IMR-90 (cell line): ENCODE data around the gene ORM1. TPM values are rescaled to one million over a fixed set of nuclear protein-coding genes. Genes with fewer than 3 reads are reported as not detected.
A peak's percentile ranks its signal among the peaks of the same experiment; 100 is the strongest.

Source experiments
- ATAC-seq: fragments of 200-7000 bp; cut with Tn5 transposase; 2 replicates; pipeline ENCODE4 v1.9.1; 2020; ENCODE audit warnings: low read depth, mild to moderate bottlenecking, moderate library complexity
- BruUV-seq: library from RNA; stranded (reverse); fragments of 400-500 nt; replicated peaks from 2 replicates; lab custom pipeline; 2021; lab: Mats Ljungman, UMichigan
- CTCF ChIA-PET: fragments of 300-600 bp; formaldehyde crosslinking; extraction: SDS; loops from one replicate; lab custom pipeline; 2021; ENCODE audit warnings: antibody characterized with exemption; lab: Yijun Ruan, JAX
- POLR2A ChIA-PET: fragments of 300-600 bp; sonication (Branson Sonifier 250); formaldehyde crosslinking; loops from one replicate; lab custom pipeline; 2022; ENCODE audit warnings: antibody characterized with exemption; ENCODE audit not compliant: unreplicated experiment; lab: Charles Lee
- DNase-seq: peaks from one replicate; pipeline ENCODE4 v3.0.0; 2013
- H2AFZ ChIP-seq: replicated peaks from 2 replicates; pipeline ENCODE3; 2013; ENCODE audit warnings: low read length, mild to moderate bottlenecking; ENCODE audit not compliant: poor library complexity
- H2AK5ac ChIP-seq: 2 replicates; pipeline ENCODE4 v1.6.1; 2013; ENCODE audit warnings: low read depth, low read length, inconsistent platforms
- H2AK9ac ChIP-seq: replicated peaks from 2 replicates; pipeline ENCODE3; 2013; ENCODE audit warnings: mild to moderate bottlenecking, low read depth, low read length, moderate library complexity; ENCODE audit not compliant: poor library complexity
- H2BK120ac ChIP-seq: 2 replicates; pipeline ENCODE4 v1.6.1; 2013; ENCODE audit warnings: low read depth, low read length, inconsistent platforms
- H2BK15ac ChIP-seq: 3 replicates; pipeline ENCODE4 v1.6.1; 2013; ENCODE audit warnings: low read depth, low read length, inconsistent platforms
- H2BK20ac ChIP-seq: 2 replicates; pipeline ENCODE4 v1.6.1; 2013; ENCODE audit warnings: low read depth, mild to moderate bottlenecking, inconsistent platforms, low read length, moderate library complexity
- H2BK5ac ChIP-seq: 2 replicates; pipeline ENCODE4 v1.6.1; 2013; ENCODE audit warnings: mild to moderate bottlenecking, low read depth, low read length, inconsistent platforms; ENCODE audit not compliant: poor library complexity, severe bottlenecking
- H3K14ac ChIP-seq: replicated peaks from 2 replicates; pipeline ENCODE4 v1.6.1; 2013; ENCODE audit warnings: low read depth, low read length, inconsistent platforms
- H3K18ac ChIP-seq: 2 replicates; pipeline ENCODE4 v1.6.1; 2013; ENCODE audit warnings: low read depth, low read length, control low read depth
- H3K23ac ChIP-seq: 2 replicates; pipeline ENCODE4 v1.6.1; 2013; ENCODE audit warnings: low read depth, low read length, inconsistent platforms
- H3K27ac ChIP-seq: 2 replicates; pipeline ENCODE4 v1.5.1; 2013; ENCODE audit warnings: mild to moderate bottlenecking, control low read depth, low read length; ENCODE audit not compliant: insufficient read depth
- H3K27me3 ChIP-seq: 2 replicates; pipeline ENCODE4 v1.6.1; 2013; ENCODE audit warnings: low read length; ENCODE audit not compliant: control insufficient read depth, insufficient read depth
- H3K36me3 ChIP-seq: 2 replicates; pipeline ENCODE4 v1.6.1; 2013; ENCODE audit warnings: low read length, mixed read lengths; ENCODE audit not compliant: control insufficient read depth, insufficient read depth
- H3K4ac ChIP-seq: 2 replicates; pipeline ENCODE4 v1.6.1; 2013; ENCODE audit warnings: low read depth, low read length, inconsistent platforms
- H3K4me1 ChIP-seq: 2 replicates; pipeline ENCODE4 v1.6.1; 2013; ENCODE audit warnings: low read length, mixed read lengths; ENCODE audit not compliant: control insufficient read depth, insufficient read depth
- H3K4me2 ChIP-seq: 2 replicates; pipeline ENCODE4 v1.6.1; 2013; ENCODE audit warnings: low read depth, mild to moderate bottlenecking, control low read depth, low read length, moderate library complexity
- H3K4me3 ChIP-seq: 2 replicates; pipeline ENCODE4 v1.5.1; 2013; ENCODE audit warnings: low read depth, mild to moderate bottlenecking, control low read depth, low read length, moderate library complexity; ENCODE audit not compliant: insufficient read depth
- H3K56ac ChIP-seq: 2 replicates; pipeline ENCODE4 v1.6.1; 2013; ENCODE audit warnings: low read length, inconsistent platforms; ENCODE audit not compliant: insufficient read depth; ENCODE audit errors: extremely low read depth
- H3K79me1 ChIP-seq, 2 experiments: 2 replicates each; pipeline ENCODE4 v1.6.1; 2013; ENCODE audit warnings: low read length in 2 of 2, inconsistent platforms in 1 of 2, low read depth in 1 of 2
- H3K9ac ChIP-seq: 2 replicates; pipeline ENCODE4 v1.6.1; 2013; ENCODE audit warnings: low read depth, low read length, control low read depth
- H3K9me1 ChIP-seq: 2 replicates; pipeline ENCODE4 v1.6.1; 2013; ENCODE audit warnings: low read length, inconsistent platforms; ENCODE audit not compliant: insufficient read depth
- H3K9me3 ChIP-seq: 2 replicates; pipeline ENCODE4 v1.6.1; 2013; ENCODE audit warnings: low read length; ENCODE audit not compliant: control insufficient read depth, insufficient read depth
- H4K20me1 ChIP-seq: 2 replicates; pipeline ENCODE4 v1.6.1; 2013; ENCODE audit warnings: low read length, inconsistent platforms; ENCODE audit not compliant: insufficient read depth
- H4K5ac ChIP-seq: 2 replicates; pipeline ENCODE4 v1.6.1; 2013; ENCODE audit warnings: mild to moderate bottlenecking, low read depth, low read length, control low read depth
- H4K8ac ChIP-seq, 2 experiments: 2 replicates each; pipeline ENCODE4 v1.6.1; 2013; ENCODE audit warnings: low read depth in 2 of 2, low read length in 2 of 2, control low read depth in 1 of 2, inconsistent platforms in 1 of 2
- H4K91ac ChIP-seq: 2 replicates; pipeline ENCODE4 v1.6.1; 2013; ENCODE audit warnings: low read depth, low read length, inconsistent platforms; ENCODE audit not compliant: insufficient read depth
- BHLHE40 ChIP-seq: fragments of 150-350 bp; IDR thresholded peaks from 2 replicates; pipeline ENCODE4 v1.6.1; 2016; ENCODE audit warnings: mild to moderate bottlenecking, low read depth, low read length
- FOS ChIP-seq: fragments of 150-350 bp; IDR thresholded peaks from 2 replicates; pipeline ENCODE4 v1.6.1; 2016; ENCODE audit warnings: low read depth, low read length
- MAZ ChIP-seq: IDR thresholded peaks from 2 replicates; pipeline ENCODE4 v1.6.1; 2012; ENCODE audit warnings: low read depth, mild to moderate bottlenecking, low read length, improper control_type of control experiment, moderate library complexity, borderline replicate concordance
- NFE2L2 ChIP-seq: fragments of 150-350 bp; IDR thresholded peaks from 2 replicates; pipeline ENCODE4 v1.6.1; 2016; ENCODE audit warnings: low read depth, mild to moderate bottlenecking, low read length
- POLR2A ChIP-seq: IDR thresholded peaks from 2 replicates; pipeline ENCODE4 v1.6.1; 2012; ENCODE audit warnings: mild to moderate bottlenecking, low read depth, low read length
- RAD21 ChIP-seq: IDR thresholded peaks from 2 replicates; pipeline ENCODE4 v1.6.1; 2012; ENCODE audit warnings: low read length, improper control_type of control experiment
- RFX5 ChIP-seq: IDR thresholded peaks from 2 replicates; pipeline ENCODE4 v1.8.0; 2012; ENCODE audit warnings: low read depth, mild to moderate bottlenecking, low read length, moderate library complexity
- USF2 ChIP-seq: fragments of 150-350 bp; IDR thresholded peaks from 2 replicates; pipeline ENCODE4 v1.6.1; 2017; ENCODE audit warnings: mild to moderate bottlenecking, antibody characterized with exemption, low read length, low read depth
- WGBS, 2 experiments: methylation state at CpG; one replicate each; pipeline versions ENCODE4 v1.1.5 to v1.1.7; 2013; ENCODE audit warnings: missing lambda C conversion rate in 2 of 2; ENCODE audit not compliant: insufficient read length in 1 of 2; ENCODE audit errors: extremely low coverage in 2 of 2; 5-methylcytosine and 5-hydroxymethylcytosine counted together
- dilution Hi-C: fragments of 300-500 bp; cut with HindIII; formaldehyde crosslinking; loops from one replicate; pipeline ENCODE4 v1.14.3; 2018; ENCODE audit warnings: low sequenced_read_pairs; ENCODE audit not compliant: unreplicated experiment
- in situ Hi-C: fragments of 300-500 bp; cut with MboI; formaldehyde crosslinking; loops from 3 replicates; pipeline ENCODE4 v1.14.3; 2019; ENCODE audit warnings: low sequenced_read_pairs, inconsistent platforms, mixed read lengths
- intact Hi-C: fragments of 100-400 bp; cut with micrococcal nuclease; formaldehyde crosslinking; loops from 2 replicates; pipeline ENCODE4 v1.10.0; 2022
- polyA plus RNA-seq, 3 experiments: library from polyadenylated mRNA; depleted of rRNA; stranded (reverse); fragments of >200 nt; gene quantifications; 2 replicates each; pipeline ENCODE4 v1.2.3, GENCODE V29; 2012; ENCODE audit warnings: low replicate concordance in 1 of 3
- total RNA-seq: library from RNA; depleted of rRNA; stranded (reverse); fragments of >200 nt; gene quantifications from 2 replicates; pipeline ENCODE4 v1.2.3, GENCODE V29; 2012
- TF ChIP-seq, protein P1 (sequence below): fragments of 150-350 bp; IDR thresholded peaks from 2 replicates; pipeline ENCODE4 v1.6.1; 2016; ENCODE audit warnings: low read depth, mild to moderate bottlenecking, low read length, moderate library complexity, borderline replicate concordance

The ORM1 gene
- total and polyA plus RNA-seq, 2 of the 4 experiments (the other 2 are of a cell fraction) = 0.18 TPM; not detected in 1

GRCh38 chr9:114309096-114309495, 13.8 kb upstream of the ORM1 start:
- no peak overlapping the region for H2BK15ac ChIP-seq
- WGBS, 2 experiments = 100% methylated on average over 1 of the region's 13 CpGs; no CpG with 5 or more reads in 1 of the 2 experiments
- in situ Hi-C loops = no loop called here
- TF ChIP-seq MAZ = no peak
- TF ChIP-seq USF2 = no peak
- TF ChIP-seq POLR2A = no peak
- TF ChIP-seq FOS = no peak
- TF ChIP-seq BHLHE40 = no peak
- no peak for TF ChIP-seq RAD21
- no peak for TF ChIP-seq NFE2L2
- TF ChIP-seq, protein P1, sequence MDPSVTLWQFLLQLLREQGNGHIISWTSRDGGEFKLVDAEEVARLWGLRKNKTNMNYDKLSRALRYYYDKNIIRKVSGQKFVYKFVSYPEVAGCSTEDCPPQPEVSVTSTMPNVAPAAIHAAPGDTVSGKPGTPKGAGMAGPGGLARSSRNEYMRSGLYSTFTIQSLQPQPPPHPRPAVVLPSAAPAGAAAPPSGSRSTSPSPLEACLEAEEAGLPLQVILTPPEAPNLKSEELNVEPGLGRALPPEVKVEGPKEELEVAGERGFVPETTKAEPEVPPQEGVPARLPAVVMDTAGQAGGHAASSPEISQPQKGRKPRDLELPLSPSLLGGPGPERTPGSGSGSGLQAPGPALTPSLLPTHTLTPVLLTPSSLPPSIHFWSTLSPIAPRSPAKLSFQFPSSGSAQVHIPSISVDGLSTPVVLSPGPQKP = no peak
- no peak for TF ChIP-seq RFX5
- no peak overlapping the region for H3K27ac ChIP-seq
- H3K4me3 ChIP-seq = no peak overlapping the region
- H3K79me1 ChIP-seq = no peaks in the 10 kb centered on the region
- H3K18ac ChIP-seq = no peak overlapping the region
- no peak overlapping the region for H2BK120ac ChIP-seq
- H3K4me2 ChIP-seq = no peak overlapping the region
- no peak overlapping the region for H2BK20ac ChIP-seq
- BruUV-seq = no TSS peak
- no peaks in the 10 kb centered on the region for H4K20me1 ChIP-seq
- H3K27me3 ChIP-seq = no peaks in the 10 kb centered on the region
- H3K36me3 ChIP-seq = peaks cover 15% of the 10 kb centered on the region
- 0 out of 2 replicates have a peak, but pooled peaks cover 4% of the 10 kb centered on the region for H3K9me1 ChIP-seq
- DNase-seq = no peak
- H3K56ac ChIP-seq = no peak overlapping the region
- H3K9me3 ChIP-seq = no peaks in the 10 kb centered on the region
- no peak overlapping the region for H2BK5ac ChIP-seq
- H3K14ac ChIP-seq = no peak overlapping the region
- dilution Hi-C loops = no loop called here
- intact Hi-C loops = no loop called here
- H3K23ac ChIP-seq = no peak overlapping the region
- no peak overlapping the region for H3K9ac ChIP-seq
- ChIA-PET POLR2A (no interaction called here), CTCF (interaction anchor here (1.4 kb wide), 1 partner anchor 201 kb away, joined by 5 read pairs; no protein-coding TSS in a partner anchor)
- H4K5ac ChIP-seq = no peak overlapping the region
- no peak overlapping the region for H4K8ac ChIP-seq
- no peak overlapping the region for H2AFZ ChIP-seq
- H3K4me1 ChIP-seq = peaks cover 5% of the 10 kb centered on the region; the same call in 1 of the 2 replicates
- no peak overlapping the region for H4K91ac ChIP-seq
- ATAC-seq = no peak
- H3K4ac ChIP-seq = no peak overlapping the region
- H2AK5ac ChIP-seq = no peak overlapping the region
- peak overlapping the region; percentile 25 for H2AK9ac ChIP-seq
